SJSA1 (cell line): ENCODE data around the gene PAPOLB. TPM values are rescaled to one million over a fixed set of nuclear protein-coding genes. Genes with fewer than 3 reads are reported as not detected.

Experiments used
- DNase-seq, 2 experiments: peaks; one replicate each; pipeline ENCODE4 v3.0.0-alpha.2; 2015 to 2020; ENCODE audit warnings: low spot score in 2 of 2, low read depth in 1 of 2
- H3K27ac ChIP-seq: fragments of 250-450 bp; sonication (Bioruptor Pico); 2 replicates; pipeline ENCODE4 v1.5.1; 2020; ENCODE audit warnings: mild to moderate bottlenecking, moderate library complexity
- H3K27me3 ChIP-seq: fragments of 250-450 bp; sonication (Bioruptor Pico); replicated peaks from 2 replicates; pipeline ENCODE4 v1.5.1; 2020; ENCODE audit warnings: mild to moderate bottlenecking, moderate library complexity
- H3K36me3 ChIP-seq: fragments of 250-450 bp; sonication (Bioruptor Pico); 2 replicates; pipeline ENCODE4 v1.5.1; 2020; ENCODE audit warnings: mild to moderate bottlenecking
- H3K4me1 ChIP-seq: fragments of 250-450 bp; sonication (Bioruptor Pico); replicated peaks from 2 replicates; pipeline ENCODE4 v1.6.1; 2021; ENCODE audit warnings: mild to moderate bottlenecking
- H3K4me3 ChIP-seq: fragments of 250-450 bp; sonication (Bioruptor Pico); 2 replicates; pipeline ENCODE4 v1.5.1; 2020; ENCODE audit warnings: mild to moderate bottlenecking
- H3K9me3 ChIP-seq: fragments of 250-450 bp; sonication (Bioruptor Pico); replicated peaks from 2 replicates; pipeline ENCODE4 v1.5.1; 2020; ENCODE audit warnings: mild to moderate bottlenecking
- total RNA-seq: library from RNA; depleted of rRNA; stranded (reverse); fragments of >200 nt; shearing (Covaris generic); gene quantifications from 2 replicates; pipeline ENCODE4 v1.2.3, GENCODE V29; 2014

Gene PAPOLB
- total RNA-seq, 1 experiment from 2014 or later = not detected

DNA sequence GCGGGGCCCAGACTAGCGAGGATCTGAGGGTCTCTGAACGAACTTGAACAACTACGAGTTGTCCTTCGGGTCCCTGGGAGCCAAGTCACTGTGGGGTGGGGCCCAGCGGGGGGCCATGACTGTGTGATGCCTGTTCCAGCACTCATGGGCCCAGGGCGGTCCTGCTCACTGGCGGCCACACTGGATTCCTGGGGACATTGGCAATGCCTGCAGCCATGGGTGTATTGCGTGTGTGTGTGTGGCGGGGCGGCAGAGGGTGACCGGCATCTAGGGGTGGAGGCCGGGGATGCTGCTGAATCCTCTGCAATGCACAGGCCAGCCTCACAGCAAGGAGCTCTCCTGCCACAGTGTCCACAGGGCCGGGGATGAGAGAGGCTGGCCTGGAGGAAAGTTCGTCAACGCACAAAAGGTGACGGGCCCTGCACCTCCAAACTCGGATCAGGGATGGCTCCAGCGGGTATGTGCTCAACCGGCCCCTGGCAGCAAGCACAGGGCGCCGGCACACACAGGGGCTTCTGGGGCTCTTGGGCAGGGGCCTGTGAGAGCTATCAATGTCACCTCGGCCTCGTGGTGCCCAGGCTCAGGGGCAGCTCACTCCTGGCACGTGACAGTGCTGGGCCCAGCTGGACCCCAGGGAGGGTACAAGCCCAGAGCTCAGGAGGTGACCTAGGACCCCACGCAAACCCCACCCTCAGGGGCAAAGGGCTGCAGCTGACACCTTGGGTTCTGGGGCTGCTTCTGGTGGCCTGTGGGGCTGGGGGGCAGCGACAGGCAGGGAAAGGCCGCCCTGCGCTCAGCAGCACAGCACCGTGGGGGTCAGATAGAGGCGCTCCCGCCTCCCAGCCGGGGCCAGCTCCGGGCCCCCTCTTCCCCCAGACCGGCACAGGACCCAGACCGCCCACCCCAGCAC lies 27.9 kb downstream of the PAPOLB start:
- H3K4me1 ChIP-seq = no peaks in the 10 kb centered on the region
- no peaks in the 10 kb centered on the region for H3K36me3 ChIP-seq
- DNase-seq = no peak
- H3K27ac ChIP-seq = no peak overlapping the region
- no peak overlapping the region for H3K4me3 ChIP-seq
- H3K27me3 ChIP-seq = peaks cover 3% of the 10 kb centered on the region; the same call in 1 of the 2 replicates
- H3K9me3 ChIP-seq = 0 out of 2 replicates have a peak, but pooled peaks cover 3% of the 10 kb centered on the region

DNA sequence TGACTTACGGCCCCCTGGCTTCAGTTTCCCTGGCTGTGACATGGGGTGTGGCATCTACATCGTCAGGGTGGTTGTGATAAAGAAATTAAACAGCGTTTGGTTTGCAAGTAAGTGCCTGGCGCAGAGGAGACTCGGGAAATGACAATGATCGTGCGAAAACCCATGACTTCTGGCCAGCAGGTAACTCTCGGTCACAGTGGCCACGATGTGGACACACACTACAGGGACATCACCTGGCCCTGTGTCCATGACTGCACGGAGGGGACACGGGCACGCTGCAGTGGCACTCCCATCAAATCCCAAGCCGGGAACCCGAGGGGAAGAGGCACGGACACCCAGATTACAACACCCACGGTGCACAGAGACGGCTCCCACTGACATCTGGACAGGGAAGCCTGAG lies 28.7 kb downstream of the PAPOLB start:
- no peaks in the 10 kb centered on the region for H3K4me1 ChIP-seq
- peak in 1 of 2 experiments; percentile 39 for DNase-seq
- H3K27me3 ChIP-seq = peaks cover 3% of the 10 kb centered on the region; the same call in 1 of the 2 replicates
- H3K9me3 ChIP-seq = 0 out of 2 replicates have a peak, but pooled peaks cover 3% of the 10 kb centered on the region
- no peaks in the 10 kb centered on the region for H3K36me3 ChIP-seq
- H3K4me3 ChIP-seq = no peak overlapping the region
- H3K27ac ChIP-seq = no peak overlapping the region

DNA sequence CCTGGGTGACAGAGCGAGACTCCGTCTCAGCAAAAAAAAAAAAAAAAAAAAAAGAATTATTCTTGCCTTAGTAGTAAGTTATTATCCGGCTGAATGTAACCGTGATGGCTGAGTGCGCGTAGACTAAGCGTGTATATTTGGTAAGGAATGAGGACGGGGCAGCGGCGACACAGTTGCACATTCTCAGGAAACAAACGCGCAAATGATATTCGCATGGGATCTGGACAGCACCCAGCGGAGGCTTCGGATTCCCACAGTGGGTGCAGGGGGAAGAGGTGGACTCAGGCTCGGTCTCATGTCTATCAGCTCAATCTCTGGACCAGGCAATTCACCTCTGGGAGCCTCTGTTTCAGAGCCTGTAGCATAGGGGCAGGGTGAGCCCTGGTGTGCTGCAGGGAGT lies 29.1 kb downstream of the PAPOLB start:
- Histone ChIP-seq H3K36me3 (no peaks in the 10 kb centered on the region), H3K27me3 (peaks cover 5% of the 10 kb centered on the region; the same call in 1 of the 2 replicates), H3K9me3 (0 out of 2 replicates have a peak, but pooled peaks cover 3% of the 10 kb centered on the region), H3K4me1 (no peaks in the 10 kb centered on the region), H3K4me3 (no peak overlapping the region), H3K27ac (no peak overlapping the region)
- no peak for DNase-seq

DNA sequence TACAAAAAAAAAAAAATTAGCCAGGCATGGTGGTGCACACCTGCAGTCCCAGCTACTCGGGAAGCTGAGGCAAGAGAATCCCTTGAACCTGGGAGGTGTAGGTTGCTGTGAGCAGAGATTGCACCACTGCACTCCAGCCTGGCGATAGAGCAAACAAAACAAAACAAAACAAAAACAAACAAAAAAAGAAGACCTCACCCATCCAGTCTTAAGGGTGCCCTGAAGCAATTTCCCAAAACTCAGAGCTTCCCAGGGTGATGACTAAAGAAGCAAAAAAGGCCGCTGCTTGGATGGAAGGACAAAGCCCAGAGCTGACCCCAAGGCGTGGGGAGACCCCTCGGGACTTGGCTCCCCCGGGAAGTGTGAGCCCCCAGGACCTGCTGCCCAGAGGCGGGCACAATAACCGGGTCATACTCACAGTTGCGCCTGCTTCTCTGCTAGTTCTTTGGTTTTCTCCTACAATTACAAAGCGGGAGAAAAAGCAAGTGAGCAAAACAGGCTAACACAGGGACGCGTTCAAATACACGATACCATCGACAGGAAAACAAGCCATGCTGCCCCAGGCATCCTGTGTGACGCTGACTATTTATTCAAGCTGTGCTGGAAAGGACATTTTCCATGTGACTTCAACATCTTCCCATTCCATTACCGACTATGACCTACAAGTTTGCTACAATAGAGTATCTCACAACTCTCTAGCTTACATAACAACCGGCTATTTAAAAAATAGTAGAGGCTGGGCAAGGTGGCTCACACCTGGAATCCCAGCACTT lies 29.9 kb downstream of the PAPOLB start:
- no peak for DNase-seq
- H3K4me3 ChIP-seq = no peak overlapping the region
- no peaks in the 10 kb centered on the region for H3K4me1 ChIP-seq
- no peak overlapping the region for H3K27ac ChIP-seq
- 0 out of 2 replicates have a peak, but pooled peaks cover 3% of the 10 kb centered on the region for H3K9me3 ChIP-seq
- peaks cover 5% of the 10 kb centered on the region; the same call in 1 of the 2 replicates for H3K27me3 ChIP-seq
- no peaks in the 10 kb centered on the region for H3K36me3 ChIP-seq

DNA sequence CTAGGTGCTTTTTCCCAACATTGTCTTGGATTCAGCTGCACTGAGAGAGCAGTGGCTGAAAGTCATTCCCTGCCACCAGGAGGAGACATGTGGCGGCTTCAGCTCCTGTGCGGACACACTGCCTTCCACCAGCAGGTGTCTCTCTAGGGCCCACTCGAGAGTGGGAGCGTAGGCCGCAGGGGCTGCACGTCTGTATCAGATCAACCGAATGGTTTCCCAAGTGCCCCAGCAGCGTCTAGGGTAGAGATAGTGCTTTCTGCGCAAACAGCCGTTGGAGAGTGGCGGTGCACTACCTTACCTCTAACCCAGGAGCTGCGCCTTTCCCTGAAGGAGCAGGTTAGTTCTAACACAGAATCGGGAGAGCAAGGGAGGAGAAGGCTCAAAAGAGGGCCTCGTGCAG lies 31.7 kb downstream of the PAPOLB start:
- H3K4me3 ChIP-seq = no peak overlapping the region
- peaks cover 5% of the 10 kb centered on the region; the same call in 1 of the 2 replicates for H3K27me3 ChIP-seq
- peak in 1 of 2 experiments; percentile 63 for DNase-seq

DNA sequence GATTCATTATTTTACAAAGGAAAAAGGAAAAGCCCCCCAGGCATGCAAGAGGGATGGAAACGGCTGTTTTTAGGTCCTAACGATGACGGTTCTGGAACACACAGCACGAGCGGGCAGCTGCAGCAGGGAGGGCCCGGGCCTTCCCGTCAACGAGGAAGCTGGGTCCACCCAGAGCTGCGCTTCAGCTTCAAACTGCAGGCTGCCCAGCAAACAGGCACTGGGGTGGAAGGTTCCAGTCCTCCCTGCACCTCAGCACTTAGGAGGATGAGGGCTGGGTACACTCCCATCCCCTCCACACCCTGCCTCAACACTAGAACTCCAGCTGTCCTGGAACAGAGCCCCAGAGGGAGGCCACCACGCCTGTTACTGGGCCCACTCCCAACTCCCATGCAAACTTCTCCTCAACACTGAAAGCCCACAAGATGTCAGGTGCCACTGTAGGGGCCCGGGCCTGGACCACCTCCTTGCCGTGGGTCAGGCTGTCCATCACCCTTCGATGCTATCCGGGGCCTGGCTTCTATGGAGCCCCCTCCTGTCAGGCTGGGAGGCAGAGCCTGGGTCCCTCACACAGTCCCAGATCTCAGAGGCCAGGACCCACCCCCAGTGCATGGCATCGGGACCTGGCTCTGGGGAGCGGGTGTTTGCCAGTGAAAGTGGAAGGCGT lies 33.0 kb downstream of the PAPOLB start:
- Histone ChIP-seq H3K4me3 (no peak overlapping the region), H3K4me1 (no peaks in the 10 kb centered on the region), H3K9me3 (0 out of 2 replicates have a peak, but pooled peaks cover 3% of the 10 kb centered on the region), H3K27ac (no peak overlapping the region), H3K27me3 (peaks cover 5% of the 10 kb centered on the region), H3K36me3 (no peaks in the 10 kb centered on the region)
- no peak for DNase-seq

More for the DNA sequence above, 31.7 kb downstream of the PAPOLB start:
- no peak overlapping the region for H3K27ac ChIP-seq
- H3K36me3 ChIP-seq = no peaks in the 10 kb centered on the region
- H3K9me3 ChIP-seq = 0 out of 2 replicates have a peak, but pooled peaks cover 3% of the 10 kb centered on the region
- H3K4me1 ChIP-seq = no peaks in the 10 kb centered on the region

DNA sequence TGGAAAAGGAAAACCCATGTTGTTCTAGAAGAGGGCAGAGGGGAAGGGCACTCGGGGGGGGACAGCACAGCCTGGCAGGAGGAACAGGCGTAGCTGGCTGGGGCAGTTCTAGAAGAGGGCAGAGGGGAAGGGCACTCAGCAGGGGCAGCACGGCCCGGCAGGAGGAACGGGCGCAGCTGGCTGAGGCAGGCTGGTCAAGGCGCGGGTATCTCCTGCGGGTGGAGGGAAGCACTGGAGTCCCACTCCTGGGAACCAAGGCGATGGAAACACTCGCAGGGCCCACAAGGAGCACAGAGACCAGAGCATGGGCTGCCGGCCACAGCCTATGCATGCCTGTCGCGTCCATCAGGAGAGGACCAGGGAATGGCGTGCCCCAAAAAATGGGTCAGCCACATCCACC lies 36.7 kb downstream of the PAPOLB start:
- no peak overlapping the region for H3K4me3 ChIP-seq
- H3K27me3 ChIP-seq = peaks cover 23% of the 10 kb centered on the region
- DNase-seq = no peak
- H3K36me3 ChIP-seq = no peaks in the 10 kb centered on the region
- H3K9me3 ChIP-seq = 0 out of 2 replicates have a peak, but pooled peaks cover 3% of the 10 kb centered on the region
- no peaks in the 10 kb centered on the region for H3K4me1 ChIP-seq
- H3K27ac ChIP-seq = no peak overlapping the region

DNA sequence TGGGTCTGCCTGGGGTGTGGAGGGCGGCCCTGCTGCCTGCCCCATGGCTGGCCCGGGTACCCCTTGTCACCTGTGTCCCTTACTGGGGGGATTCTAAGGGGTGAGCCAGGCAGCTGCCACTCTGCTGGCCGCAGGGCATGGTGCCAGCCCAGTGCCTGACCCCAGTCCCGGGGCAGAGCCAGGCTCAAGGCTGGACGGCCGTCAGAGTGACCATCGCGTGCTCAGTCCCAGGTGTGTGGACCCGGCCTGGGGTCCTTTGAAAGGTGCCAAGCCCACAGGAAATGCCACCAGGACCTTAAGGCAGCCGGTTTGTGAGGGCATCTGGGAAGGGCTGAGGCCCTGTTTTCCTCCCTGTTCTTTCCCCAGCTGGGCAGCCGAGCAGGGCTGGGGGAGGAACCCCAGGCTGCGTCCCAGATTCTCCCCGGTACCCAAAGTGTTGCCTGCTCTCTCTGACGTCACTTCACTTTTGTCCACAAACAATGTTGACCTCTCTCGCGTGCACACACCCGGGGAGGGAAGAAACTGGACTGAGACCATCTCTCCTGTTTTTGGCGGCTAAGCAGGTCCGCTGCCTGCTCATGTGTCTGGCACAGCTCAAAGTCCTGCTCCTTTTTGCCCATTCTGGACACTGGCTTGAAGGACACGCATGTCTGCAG lies 37.6 kb downstream of the PAPOLB start:
- Histone ChIP-seq H3K27me3 (peaks cover 32% of the 10 kb centered on the region), H3K27ac (no peak overlapping the region), H3K36me3 (no peaks in the 10 kb centered on the region), H3K4me1 (no peaks in the 10 kb centered on the region), H3K4me3 (no peak overlapping the region), H3K9me3 (no peaks in the 10 kb centered on the region)
- DNase-seq = no peak

DNA sequence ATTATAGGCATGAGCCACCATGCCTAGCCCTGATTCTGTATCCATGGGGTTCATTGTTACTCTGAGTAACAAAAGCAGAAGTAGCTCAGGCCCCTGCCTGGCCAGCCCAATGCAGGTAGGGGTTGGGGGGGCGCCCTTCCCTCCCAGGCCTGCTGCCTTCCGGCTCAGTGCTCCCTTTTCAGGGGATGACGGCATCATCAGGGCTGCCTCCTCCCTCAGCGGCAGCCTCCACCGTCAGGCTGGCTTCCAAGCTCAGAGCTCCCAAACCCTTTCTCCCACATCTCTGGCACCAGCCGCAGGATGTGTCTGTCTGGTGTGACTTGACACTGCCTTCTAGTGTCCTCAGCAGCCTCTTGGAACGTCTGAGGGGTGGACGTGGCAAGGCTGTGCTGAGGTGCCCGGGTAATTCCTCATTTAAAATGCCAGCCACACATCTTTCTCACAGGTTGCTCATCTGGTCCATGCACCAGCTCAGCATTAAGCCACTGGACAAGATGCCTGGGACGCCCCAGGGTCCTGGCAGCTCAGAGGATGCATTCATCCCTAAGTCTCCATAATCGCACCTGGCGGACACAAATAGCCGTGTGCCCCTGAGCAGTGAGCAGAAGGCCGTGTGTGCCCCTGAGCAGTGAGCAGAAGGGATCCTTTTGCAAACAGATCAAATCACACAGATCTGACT lies 38.2 kb downstream of the PAPOLB start:
- Histone ChIP-seq H3K9me3 (no peaks in the 10 kb centered on the region), H3K36me3 (no peaks in the 10 kb centered on the region), H3K4me1 (no peaks in the 10 kb centered on the region), H3K27ac (no peak overlapping the region), H3K27me3 (peaks cover 38% of the 10 kb centered on the region), H3K4me3 (no peak overlapping the region)
- no peak for DNase-seq

DNA sequence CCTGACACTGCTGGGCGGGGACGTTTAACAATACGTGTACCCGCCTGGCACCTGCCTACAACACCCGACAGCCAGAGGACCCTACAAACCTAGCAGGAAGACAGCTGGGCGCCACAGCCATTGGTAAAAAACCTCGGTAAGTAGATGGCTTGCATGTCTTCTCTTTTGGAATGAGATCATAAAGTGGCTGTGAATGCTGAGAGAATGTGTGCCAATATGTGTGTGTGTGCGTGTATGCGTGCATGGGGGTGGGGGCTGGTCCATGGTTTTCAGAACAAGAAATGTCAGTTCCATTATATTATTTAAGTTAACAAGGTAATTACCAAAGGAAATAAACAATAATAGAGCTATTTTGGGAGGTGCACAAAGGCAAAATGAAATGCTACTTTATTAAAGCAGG lies 39.2 kb downstream of the PAPOLB start:
- 0 out of 2 replicates have a peak, but pooled peaks cover 2% of the 10 kb centered on the region for H3K9me3 ChIP-seq
- no peaks in the 10 kb centered on the region; the same call in 1 of the 2 replicates for H3K4me1 ChIP-seq
- no peak for DNase-seq
- no peaks in the 10 kb centered on the region for H3K36me3 ChIP-seq
- peaks cover 45% of the 10 kb centered on the region for H3K27me3 ChIP-seq
- no peak overlapping the region for H3K4me3 ChIP-seq
- H3K27ac ChIP-seq = no peak overlapping the region

DNA sequence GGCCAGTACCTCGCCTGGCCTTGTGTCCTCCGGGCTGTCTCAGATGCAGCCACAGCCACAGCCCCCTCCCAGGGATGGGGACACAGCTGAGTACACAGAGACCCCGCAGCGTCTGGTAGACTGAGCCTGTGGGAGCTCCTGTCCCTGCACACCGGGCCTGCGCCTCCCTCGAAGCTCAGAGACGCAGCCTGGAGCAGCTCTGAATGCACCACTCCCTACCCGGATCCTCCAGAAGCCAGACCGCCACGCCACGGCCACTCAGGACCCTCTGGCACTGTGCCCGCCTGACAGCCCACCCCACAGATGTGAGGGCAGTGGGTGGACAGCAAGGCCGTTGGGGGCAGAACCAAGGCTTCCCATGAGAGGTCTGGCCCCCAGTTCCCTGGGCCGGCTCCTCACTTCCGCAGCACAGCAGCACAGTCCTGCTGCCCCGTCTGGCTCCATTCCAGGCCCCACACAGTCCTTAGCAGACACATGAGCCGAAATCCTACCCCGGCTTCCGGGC lies 40.8 kb downstream of the PAPOLB start:
- no peaks in the 10 kb centered on the region; the same call in 1 of the 2 replicates for H3K4me1 ChIP-seq
- H3K9me3 ChIP-seq = 0 out of 2 replicates have a peak, but pooled peaks cover 2% of the 10 kb centered on the region
- peak in 1 of 2 experiments; percentile 51 for DNase-seq
- no peaks in the 10 kb centered on the region for H3K36me3 ChIP-seq
- peaks cover 61% of the 10 kb centered on the region for H3K27me3 ChIP-seq
- H3K27ac ChIP-seq = no peak overlapping the region
- no peak overlapping the region for H3K4me3 ChIP-seq

DNA sequence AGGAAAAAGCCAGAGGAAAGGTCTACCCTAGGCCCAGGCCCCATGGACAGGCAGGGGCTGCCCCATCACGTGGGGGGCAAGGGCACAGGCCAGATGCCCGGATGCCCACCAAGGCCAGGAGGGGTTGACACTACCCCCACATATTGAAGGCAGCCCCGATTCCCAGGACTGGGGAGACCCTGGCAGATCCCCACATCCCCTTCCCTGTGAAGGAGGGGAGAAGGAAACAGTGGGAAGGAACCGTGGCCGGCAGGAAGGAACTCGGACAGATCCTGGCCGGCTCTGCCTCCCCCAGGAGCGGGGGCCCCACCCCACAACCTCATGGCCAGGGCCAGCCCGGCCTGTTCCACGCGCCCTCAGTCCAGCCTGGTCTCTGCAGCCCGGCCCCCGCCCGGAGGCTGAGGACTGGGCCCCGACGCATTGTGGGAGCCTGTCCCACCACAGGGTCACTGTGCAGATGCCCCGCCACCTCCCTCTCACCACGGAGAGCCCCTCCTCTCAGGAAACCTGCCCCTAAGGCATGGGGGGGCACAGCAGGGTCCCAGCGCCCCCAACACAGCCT lies 41.3 kb downstream of the PAPOLB start:
- H3K36me3 ChIP-seq = no peaks in the 10 kb centered on the region
- 0 out of 2 replicates have a peak, but pooled peaks cover 2% of the 10 kb centered on the region for H3K9me3 ChIP-seq
- DNase-seq = no peak
- H3K4me1 ChIP-seq = no peaks in the 10 kb centered on the region; the same call in 1 of the 2 replicates
- H3K4me3 ChIP-seq = no peak overlapping the region
- no peak overlapping the region for H3K27ac ChIP-seq
- peaks cover 62% of the 10 kb centered on the region for H3K27me3 ChIP-seq
